Activated CD4-positive, alpha-beta T cell treated with anti-CD3 and anti-CD28 coated beads, Interleukin-2, amount 10 ng/mL, durations not matched to agents 24 days and 14 days (primary cell): ENCODE measurements around the gene CSK. TPM values are rescaled to one million over a fixed set of nuclear protein-coding genes. Genes with fewer than 3 reads are reported as not detected.

Experiments
- DNase-seq: peaks from one replicate; pipeline ENCODE4 v3.0.0; 2022
- H3K27ac Mint-ChIP-seq: one replicate; pipeline ENCODE4 v1.8.0; 2022; ENCODE audit warnings: mild to moderate bottlenecking, mixed read lengths
- H3K27me3 Mint-ChIP-seq: one replicate; pipeline ENCODE4 v1.8.0; 2022; ENCODE audit warnings: mixed read lengths
- H3K36me3 Mint-ChIP-seq: one replicate; pipeline ENCODE4 v1.8.0; 2022; ENCODE audit warnings: low read depth, mild to moderate bottlenecking, mixed read lengths
- H3K4me1 Mint-ChIP-seq: one replicate; pipeline ENCODE4 v1.8.0; 2021; ENCODE audit warnings: mixed read lengths
- H3K4me3 Mint-ChIP-seq: one replicate; pipeline ENCODE4 v1.8.0; 2022; ENCODE audit warnings: mild to moderate bottlenecking, moderate library complexity, mixed read lengths
- H3K9me3 Mint-ChIP-seq: one replicate; pipeline ENCODE4 v1.8.0; 2021; ENCODE audit warnings: mixed read lengths
- intact Hi-C: fragments of 100-400 bp; cut with micrococcal nuclease; formaldehyde crosslinking; loops from one replicate; pipeline ENCODE4 v1.15.1; 2023
- total RNA-seq: library from RNA; stranded (reverse); gene quantifications from 2 replicates; pipeline ENCODE4 v1.2.3, GENCODE V29; 2022

The CSK gene
- total RNA-seq, 1 donor from 2014 or later = 340 TPM

DNA sequence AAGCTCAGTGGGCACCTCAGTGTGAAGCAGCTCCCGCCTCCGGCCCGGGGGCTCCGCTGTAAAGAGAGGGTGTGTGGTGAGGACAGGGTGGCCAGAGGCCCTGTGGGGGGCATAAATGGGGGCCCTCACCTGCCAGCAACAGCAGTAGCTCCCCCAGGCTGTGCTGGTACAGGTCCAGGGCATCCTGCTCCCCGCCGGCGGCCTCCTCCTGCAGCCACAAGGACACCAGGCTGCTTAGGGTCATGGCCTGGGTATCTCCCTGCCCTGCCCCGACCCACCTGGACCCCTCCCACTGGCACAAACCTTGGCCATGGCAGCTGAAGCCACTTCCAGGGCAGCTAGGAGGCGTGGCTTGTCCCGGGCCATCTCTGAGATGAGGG lies 56.2 kb downstream of the CSK start:
- H3K4me3 Mint-ChIP-seq = no peak overlapping the region
- no peak for DNase-seq
- peaks cover 26% of the 10 kb centered on the region for H3K36me3 Mint-ChIP-seq
- H3K4me1 Mint-ChIP-seq = peaks cover 22% of the 10 kb centered on the region
- H3K27me3 Mint-ChIP-seq = no peaks in the 10 kb centered on the region
- intact Hi-C loops = no loop called here
- H3K9me3 Mint-ChIP-seq = no peaks in the 10 kb centered on the region
- H3K27ac Mint-ChIP-seq = no peak overlapping the region

DNA sequence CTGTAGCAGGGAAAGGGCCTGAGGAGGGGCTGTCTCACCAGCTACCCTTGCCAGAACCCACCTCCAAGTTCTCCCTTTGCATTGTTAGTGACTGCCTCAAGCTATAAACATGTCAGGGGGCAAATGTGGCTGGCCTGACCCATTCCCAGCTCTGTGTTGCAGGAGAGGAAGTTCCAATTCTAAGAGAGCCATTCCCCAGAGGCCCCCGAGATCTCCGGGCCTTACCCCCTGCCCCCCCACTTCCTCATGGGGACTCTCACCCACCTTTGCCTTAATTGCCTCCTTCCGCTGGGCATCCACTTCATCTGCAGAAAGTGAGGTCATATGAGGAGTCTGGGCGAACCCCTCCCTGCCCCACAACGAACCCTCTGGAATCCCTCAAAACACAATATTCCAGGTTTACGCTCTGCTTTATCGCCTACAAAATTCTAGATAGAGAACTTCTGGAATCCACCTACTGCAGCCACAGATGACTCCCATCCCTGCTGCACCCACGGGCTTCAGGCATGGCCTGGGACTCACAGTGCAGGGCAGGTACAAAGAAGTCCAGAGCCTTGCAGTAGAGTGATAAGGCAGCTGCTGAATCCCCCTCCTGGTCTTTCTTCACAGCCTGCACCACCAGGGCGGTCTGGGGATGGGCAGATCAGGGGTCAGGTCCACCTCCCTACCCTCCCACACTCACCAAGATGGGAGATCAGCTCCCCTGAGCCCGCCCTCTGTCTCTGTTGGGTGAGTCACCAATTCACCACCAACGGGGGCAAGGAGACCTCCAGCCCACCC lies 57.1 kb downstream of the CSK start:
- H3K36me3 Mint-ChIP-seq = peaks cover 27% of the 10 kb centered on the region
- no peak overlapping the region for H3K4me3 Mint-ChIP-seq
- no peak overlapping the region for H3K27ac Mint-ChIP-seq
- H3K9me3 Mint-ChIP-seq = no peaks in the 10 kb centered on the region
- no peak for DNase-seq
- intact Hi-C loops = no loop called here
- no peaks in the 10 kb centered on the region for H3K27me3 Mint-ChIP-seq
- H3K4me1 Mint-ChIP-seq = peaks cover 24% of the 10 kb centered on the region

DNA sequence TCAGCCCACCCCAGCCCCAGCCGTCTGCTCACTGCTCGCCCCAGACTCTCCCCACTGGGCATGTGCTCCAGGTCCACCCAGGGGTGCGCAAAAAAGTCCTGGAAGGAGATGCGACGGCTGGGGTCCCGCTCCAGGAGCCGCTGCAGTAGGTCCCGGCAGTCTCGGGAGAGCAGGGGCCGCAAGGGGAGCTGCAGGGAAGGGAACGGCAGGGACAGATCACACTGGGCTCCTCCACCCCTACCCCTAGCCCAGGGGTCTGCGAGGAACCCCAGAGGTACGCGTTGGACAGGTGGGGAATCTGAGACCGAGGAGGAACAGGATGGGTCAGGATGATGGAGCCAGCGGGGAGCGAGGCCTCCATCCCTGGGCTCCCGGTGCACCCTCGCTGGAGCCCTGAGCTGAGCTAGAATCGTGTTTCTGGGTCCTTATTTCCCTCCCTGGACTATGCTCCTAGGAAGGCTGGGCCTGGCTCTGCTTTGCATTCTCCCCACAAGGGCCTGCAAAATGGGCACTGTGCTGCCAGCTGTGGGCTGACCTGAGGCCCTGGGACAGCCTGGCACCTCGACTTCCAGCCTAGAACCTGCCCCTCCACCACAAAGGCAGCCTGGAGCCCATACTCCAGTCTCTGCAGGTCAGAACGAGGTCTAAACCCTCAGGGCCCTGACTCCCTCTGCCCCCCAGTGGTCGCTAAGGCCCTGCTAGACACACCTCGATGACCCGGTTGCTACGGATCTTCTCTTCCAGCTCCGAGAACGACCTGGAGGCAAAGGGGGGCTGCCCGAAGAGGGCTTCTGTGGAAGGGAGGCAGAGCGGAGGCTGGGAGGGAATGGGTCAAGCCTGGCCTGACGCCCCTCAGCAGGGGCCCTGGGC lies 57.9 kb downstream of the CSK start:
- peaks cover 30% of the 10 kb centered on the region for H3K36me3 Mint-ChIP-seq
- intact Hi-C loops = loop anchor here (5.0 to 10.0 kb wide), 2 partner anchors 113 to 295 kb away; partner anchors contain the start of gene ARID3B
- DNase-seq = no peak
- peaks cover 30% of the 10 kb centered on the region for H3K4me1 Mint-ChIP-seq
- no peaks in the 10 kb centered on the region for H3K27me3 Mint-ChIP-seq
- no peak overlapping the region for H3K27ac Mint-ChIP-seq
- H3K4me3 Mint-ChIP-seq = no peak overlapping the region
- no peaks in the 10 kb centered on the region for H3K9me3 Mint-ChIP-seq

DNA sequence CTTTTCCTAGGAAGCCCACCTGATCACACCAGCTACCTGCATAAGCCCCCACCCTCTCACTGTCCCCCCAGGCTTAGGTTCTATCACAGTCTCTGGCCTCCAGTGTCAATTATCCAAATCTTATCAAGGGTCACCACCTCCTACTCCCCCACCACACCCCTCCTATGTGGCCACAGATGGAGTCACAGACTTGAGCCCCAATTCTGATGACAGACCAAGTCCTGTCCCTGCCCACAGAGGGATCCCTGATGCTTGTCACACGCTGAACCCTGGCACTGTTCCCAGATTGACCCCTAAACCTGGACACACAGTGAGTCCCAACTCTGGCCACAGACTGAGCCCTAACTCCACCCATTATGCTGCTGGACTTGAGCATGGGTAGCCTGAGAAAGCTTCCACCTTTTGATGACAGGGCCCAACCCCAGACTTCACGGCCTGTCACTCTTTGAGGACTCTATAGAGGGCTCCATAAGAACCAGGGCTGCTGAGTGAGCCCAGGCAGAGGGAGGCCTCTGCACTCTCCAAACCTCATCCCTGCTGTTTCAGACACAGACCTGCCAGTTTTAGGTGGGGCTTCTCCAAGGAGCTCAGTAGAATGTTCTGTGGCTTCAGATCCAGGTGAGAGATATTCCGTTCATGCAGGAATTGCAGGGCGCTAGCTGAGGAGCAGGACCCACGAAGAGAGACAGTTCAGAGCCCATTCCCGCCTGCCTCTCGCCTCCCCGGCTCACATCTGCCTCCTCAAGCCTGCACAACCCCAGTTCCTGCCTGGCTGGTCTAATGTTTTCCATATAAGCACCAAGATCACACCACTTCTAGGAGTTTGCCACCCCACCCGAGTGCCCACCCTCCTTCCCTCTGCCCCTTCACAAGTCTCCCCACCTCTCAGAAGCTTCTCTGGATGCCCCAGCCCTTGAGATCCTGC lies 59.2 kb downstream of the CSK start:
- Mint-ChIP-seq H3K27ac (peak overlapping the region; percentile 35), H3K9me3 (no peaks in the 10 kb centered on the region), H3K27me3 (no peaks in the 10 kb centered on the region), H3K4me1 (peaks cover 42% of the 10 kb centered on the region), H3K4me3 (peak overlapping the region; percentile 95), H3K36me3 (peaks cover 28% of the 10 kb centered on the region)
- intact Hi-C loops = loop anchor here (5.0 to 10.0 kb wide), 2 partner anchors 111 to 296 kb away; partner anchors contain the start of gene ARID3B
- no peak for DNase-seq

DNA sequence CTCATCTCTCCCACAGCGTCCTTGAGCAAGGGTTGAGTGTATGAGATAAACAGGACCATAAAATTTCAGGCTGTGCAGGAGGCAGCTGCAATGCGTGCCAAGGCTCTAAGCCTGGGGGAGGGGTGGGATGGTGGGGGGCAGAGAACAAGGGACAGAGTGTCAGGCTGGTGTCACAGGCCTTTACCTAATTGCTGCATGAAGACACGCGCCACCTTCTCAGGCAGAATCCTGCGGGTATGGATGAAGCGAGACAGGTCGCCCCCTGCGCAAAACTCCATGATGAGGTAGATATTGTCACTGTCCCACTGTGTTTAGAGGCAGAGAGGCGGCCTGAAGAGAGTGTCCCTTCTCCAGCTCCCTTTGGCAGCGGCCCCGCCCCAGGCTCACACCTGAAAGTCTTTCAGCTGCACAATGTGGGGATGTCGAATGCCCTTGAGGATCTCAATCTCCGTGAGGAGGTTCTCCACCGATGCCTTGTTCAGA lies 60.1 kb downstream of the CSK start:
- H3K27ac Mint-ChIP-seq = peak overlapping the region; percentile 89
- H3K27me3 Mint-ChIP-seq = no peaks in the 10 kb centered on the region
- peak; percentile 67 for DNase-seq
- peak overlapping the region; percentile 95 for H3K4me3 Mint-ChIP-seq
- H3K36me3 Mint-ChIP-seq = peaks cover 30% of the 10 kb centered on the region
- no peaks in the 10 kb centered on the region for H3K9me3 Mint-ChIP-seq
- intact Hi-C loops = loop anchor here (2.0 to 10.0 kb wide), 3 partner anchors 61 to 297 kb away; partner anchors contain the start of gene ARID3B
- H3K4me1 Mint-ChIP-seq = peaks cover 44% of the 10 kb centered on the region

DNA sequence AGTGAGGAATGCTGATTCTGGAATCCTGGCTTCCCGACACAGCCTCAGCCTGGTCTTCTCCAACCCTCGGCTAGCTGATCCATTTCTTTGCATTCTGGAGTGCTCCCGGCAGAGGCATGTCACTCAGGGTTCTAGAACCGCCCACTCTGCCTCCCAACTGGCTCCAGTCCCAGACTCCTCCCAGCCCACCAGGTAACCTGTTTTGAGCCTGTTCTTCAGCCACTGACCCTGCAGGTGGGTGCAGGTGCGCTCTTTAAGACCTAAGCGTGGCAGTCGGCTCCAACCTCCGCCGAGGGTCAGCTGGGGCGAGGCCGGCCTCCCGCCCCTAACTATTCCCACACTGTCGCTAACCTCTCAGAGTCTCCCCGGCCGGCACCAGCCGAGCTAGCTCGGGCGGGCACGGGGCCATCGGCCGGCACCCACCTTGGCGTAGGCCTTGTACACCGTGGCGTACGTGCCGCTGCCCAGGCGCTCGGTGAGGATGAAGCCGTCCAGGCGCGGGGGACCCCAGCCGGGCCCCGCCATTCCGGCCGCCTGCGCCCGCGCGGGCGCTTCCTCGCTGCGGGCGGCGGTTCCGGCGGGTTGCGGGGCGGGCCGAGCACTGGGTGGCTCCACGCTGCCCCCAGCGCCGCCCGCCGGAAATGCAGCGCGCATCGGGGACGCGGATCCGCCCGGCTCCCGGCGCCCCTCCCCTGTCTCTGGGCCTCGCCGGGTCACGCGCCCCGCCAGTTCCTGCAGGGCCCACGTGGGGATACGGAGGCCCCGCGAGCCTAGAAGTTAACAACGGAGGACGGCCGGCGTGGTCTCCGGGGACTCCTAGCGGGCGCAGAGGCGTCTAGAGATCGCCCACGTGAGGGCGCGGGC lies 60.9 kb downstream of the CSK start, which contains the start of gene ULK3:
Gene ULK3, minus strand, starts transcription at position 576 of the 864 bp plus-strand sequence. Its CDS starts 51 bp downstream, at position 525.
- intact Hi-C loops = loop anchor here (1.0 to 10.0 kb wide), 4 partner anchors 30 to 298 kb away; partner anchors contain the start of genes ARID3B and SCAMP2
- Mint-ChIP-seq H3K4me1 (peaks cover 48% of the 10 kb centered on the region), H3K4me3 (peak within 1 kb of the TSS; percentile 95), H3K36me3 (peaks cover 34% of the 10 kb centered on the region), H3K27ac (peak within 1 kb of the TSS; percentile 95), H3K9me3 (no peaks in the 10 kb centered on the region), H3K27me3 (no peaks in the 10 kb centered on the region)
- peak; percentile 99 for DNase-seq

DNA sequence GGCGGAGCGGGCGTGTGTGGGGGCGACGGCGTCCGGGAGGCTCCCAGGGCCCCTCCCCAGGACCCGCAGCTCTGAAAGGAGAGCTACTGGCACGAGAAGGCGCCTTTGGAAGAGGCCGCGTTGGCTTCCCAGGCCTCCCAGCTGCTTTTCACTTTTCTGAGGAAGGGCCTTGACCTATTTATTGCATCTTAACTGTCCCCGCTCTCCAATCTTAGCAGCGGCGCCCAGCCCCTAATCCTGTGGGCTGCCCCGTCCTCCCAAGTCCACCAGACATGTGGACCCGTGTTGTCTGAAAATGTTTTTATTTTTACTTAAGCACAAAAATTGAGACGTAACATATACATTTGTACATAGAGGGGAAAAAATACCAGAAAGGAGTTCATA lies 61.6 kb downstream of the CSK start:
- H3K27me3 Mint-ChIP-seq = no peaks in the 10 kb centered on the region

DNA sequence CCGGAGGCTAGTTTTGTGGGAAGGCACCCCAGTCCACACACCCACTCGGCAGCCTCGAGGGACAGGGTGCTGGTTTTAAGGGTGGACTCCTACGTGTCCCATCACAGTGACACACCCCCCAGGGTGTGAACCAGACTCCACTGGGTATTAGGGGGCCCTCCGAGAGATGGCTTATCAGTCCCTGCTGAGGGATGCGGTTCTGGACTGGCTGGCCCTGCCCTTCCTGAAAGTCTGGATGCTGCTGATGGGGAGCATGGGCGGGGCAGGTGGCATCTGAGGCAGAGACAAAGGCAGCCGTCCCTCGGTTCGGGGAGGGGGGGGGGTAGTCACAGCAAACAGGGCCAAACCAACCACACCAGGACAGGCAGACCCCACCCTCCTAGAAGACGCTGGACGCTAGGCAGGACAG lies 62.0 kb downstream of the CSK start:
- H3K27ac Mint-ChIP-seq = peak overlapping the region; percentile 95
- H3K36me3 Mint-ChIP-seq = peaks cover 42% of the 10 kb centered on the region
- intact Hi-C loops = loop anchor here (1.0 to 10.0 kb wide), 4 partner anchors 29 to 299 kb away; partner anchors contain the start of genes ARID3B and SCAMP2
- H3K9me3 Mint-ChIP-seq = no peaks in the 10 kb centered on the region
- DNase-seq = peak; percentile 64
- peaks cover 48% of the 10 kb centered on the region for H3K4me1 Mint-ChIP-seq
- peak overlapping the region; percentile 95 for H3K4me3 Mint-ChIP-seq
- H3K27me3 Mint-ChIP-seq = no peaks in the 10 kb centered on the region

More for the DNA sequence above, 61.6 kb downstream of the CSK start:
- peaks cover 37% of the 10 kb centered on the region for H3K36me3 Mint-ChIP-seq
- peak overlapping the region; percentile 95 for H3K4me3 Mint-ChIP-seq
- H3K27ac Mint-ChIP-seq = peak overlapping the region; percentile 95
- peaks cover 48% of the 10 kb centered on the region for H3K4me1 Mint-ChIP-seq
- H3K9me3 Mint-ChIP-seq = no peaks in the 10 kb centered on the region
- DNase-seq = no peak
- intact Hi-C loops = loop anchor here (1.0 to 10.0 kb wide), 4 partner anchors 30 to 299 kb away; partner anchors contain the start of genes ARID3B and SCAMP2

DNA sequence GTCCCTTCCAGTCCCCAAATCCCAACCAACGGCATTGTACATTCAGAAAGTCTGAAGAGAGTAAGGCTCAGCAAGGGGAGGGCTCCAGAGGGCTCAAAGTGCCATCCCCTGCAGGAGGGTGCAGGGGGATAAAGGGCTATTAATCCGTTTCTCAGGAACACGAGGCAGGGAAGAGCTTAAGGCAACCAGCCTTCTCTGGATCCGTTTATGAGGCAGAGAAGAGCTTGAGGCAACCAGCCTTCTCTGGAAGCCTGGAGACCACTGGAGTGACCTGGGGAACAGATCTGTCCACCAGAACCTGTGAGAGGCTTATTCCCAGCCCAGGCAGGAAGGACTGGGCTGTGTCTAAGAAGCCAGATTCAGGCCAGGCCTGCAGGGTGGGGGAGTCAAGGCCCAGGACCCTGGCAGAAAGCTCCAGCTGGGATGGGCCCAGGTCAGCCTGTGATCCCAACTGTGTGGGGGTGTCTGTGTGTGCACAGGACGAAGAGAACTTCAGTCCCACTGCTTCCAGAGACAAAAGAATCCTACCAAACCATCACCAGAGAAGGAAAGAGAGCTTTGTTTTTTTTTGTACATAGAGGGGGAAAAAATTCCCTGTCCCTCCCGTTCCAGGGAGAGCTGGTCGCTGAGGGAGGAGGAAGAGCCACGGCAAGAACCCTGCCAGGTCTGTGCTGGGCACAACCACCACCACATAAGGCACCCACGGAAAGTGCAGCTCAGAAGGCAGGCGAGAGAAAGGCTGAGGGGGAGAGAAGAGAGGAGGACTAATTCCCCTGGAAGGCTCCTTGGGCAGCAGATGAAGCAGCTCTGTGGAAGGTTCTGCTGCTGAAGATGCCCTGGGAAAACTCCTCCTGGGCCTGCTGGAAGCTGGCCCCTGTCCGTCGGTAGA lies 62.7 kb downstream of the CSK start:
- intact Hi-C loops = loop anchor here (1.0 to 10.0 kb wide), 5 partner anchors 26 to 300 kb away; partner anchors contain the start of genes ARID3B and FAM219B
- Mint-ChIP-seq H3K27ac (peak overlapping the region; percentile 95), H3K9me3 (no peaks in the 10 kb centered on the region), H3K4me3 (peak overlapping the region; percentile 95), H3K27me3 (no peaks in the 10 kb centered on the region), H3K4me1 (peaks cover 48% of the 10 kb centered on the region), H3K36me3 (peaks cover 43% of the 10 kb centered on the region)
- DNase-seq = no peak

DNA sequence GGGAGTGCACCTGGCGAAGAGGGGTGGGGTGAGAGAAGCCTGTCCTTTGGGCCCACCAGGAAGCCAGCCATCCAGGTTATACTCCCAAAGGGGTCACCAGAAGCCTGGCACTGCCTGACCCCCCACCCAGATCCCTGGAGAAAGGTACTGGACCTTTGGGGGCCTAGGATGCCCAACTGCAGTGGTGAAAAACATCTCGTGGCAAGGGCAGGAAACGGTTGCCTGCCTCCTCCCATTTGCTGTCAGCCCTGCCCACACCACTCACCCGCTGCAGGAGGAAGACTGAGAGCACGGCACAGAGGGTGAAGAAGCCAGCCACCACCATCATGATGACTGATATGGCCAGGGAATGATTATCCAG lies 63.3 kb downstream of the CSK start:
- H3K4me3 Mint-ChIP-seq = peak overlapping the region; percentile 95
- peaks cover 47% of the 10 kb centered on the region for H3K36me3 Mint-ChIP-seq
- intact Hi-C loops = loop anchor here (1.0 to 10.0 kb wide), 4 partner anchors 25 to 300 kb away; partner anchors contain the start of genes ARID3B and FAM219B
- H3K9me3 Mint-ChIP-seq = no peaks in the 10 kb centered on the region
- no peaks in the 10 kb centered on the region for H3K27me3 Mint-ChIP-seq
- peak; percentile 88 for DNase-seq
- H3K27ac Mint-ChIP-seq = peak overlapping the region; percentile 95
- peaks cover 48% of the 10 kb centered on the region for H3K4me1 Mint-ChIP-seq

DNA sequence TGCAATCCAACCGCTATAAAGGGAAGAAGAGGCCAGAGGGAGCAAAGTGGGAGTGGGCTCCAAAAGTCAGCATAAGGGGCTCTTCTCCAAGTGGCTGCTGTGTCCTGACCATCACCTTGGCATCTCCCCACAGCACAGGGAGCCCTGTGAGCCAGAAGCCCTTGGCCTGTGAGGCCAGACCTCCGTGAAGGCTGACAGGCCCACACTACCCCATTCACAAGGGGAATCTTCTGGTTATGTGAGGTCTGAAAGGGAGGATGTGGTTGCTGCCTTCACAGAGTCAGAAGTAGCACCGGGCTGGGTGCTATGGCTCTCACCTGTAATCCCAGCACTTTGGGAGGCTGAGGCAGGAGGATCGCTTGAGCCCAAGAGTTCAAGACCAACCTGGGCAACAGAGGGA lies 63.7 kb downstream of the CSK start:
- peaks cover 47% of the 10 kb centered on the region for H3K4me1 Mint-ChIP-seq
- DNase-seq = peak; percentile 77
- H3K27me3 Mint-ChIP-seq = no peaks in the 10 kb centered on the region
- intact Hi-C loops = loop anchor here (1.0 to 10.0 kb wide), 4 partner anchors 25 to 301 kb away; partner anchors contain the start of genes ARID3B and FAM219B
- peaks cover 49% of the 10 kb centered on the region for H3K36me3 Mint-ChIP-seq
- peak overlapping the region; percentile 95 for H3K4me3 Mint-ChIP-seq
- peak overlapping the region; percentile 95 for H3K27ac Mint-ChIP-seq
- H3K9me3 Mint-ChIP-seq = no peaks in the 10 kb centered on the region
